ENCODE results near the gene SLC1A3.

- TF ChIP-seq REST (IDR thresholded peaks at IDR 0.05; ENCODE audit: insufficient read depth in 1 of 2, low read depth in 2 of 2, low read length in 2 of 2) = no peak
- TF ChIP-seq SIN3A (IDR thresholded peaks at IDR 0.05; ENCODE audit: borderline replicate concordance, insufficient read depth, low read length) = no peak
- no peak for TF ChIP-seq POLR2AphosphoS5 (IDR thresholded peaks at IDR 0.05; ENCODE audit: low read depth, low read length)
- no peak for TF ChIP-seq TAF1 (IDR thresholded peaks at IDR 0.05; ENCODE audit: borderline replicate concordance, insufficient read depth, low read length)
Observed at GRCh38 chr5:36656556-36656955, 50.1 kb downstream of the SLC1A3 start.

All from PFSK-1 (cell line).